ENCODE results near the gene DNAH2. TPM values are rescaled to one million over a fixed set of nuclear protein-coding genes. Genes with fewer than 3 reads are reported as not detected.
A peak's percentile ranks its signal among the peaks of the same experiment; 100 is the strongest.

DNAH2 gene
- total and polyA plus RNA-seq, 2 of the 13 experiments (the other 11 are each of a cell fraction or from before 2014, with no cell fraction given), result not detected

- TF ChIP-seq TAF1 (CRISPR knock-in tag; IDR thresholded peaks at IDR 0.05) (peak; percentile 74), ARID2 (CRISPR knock-in tag; IDR thresholded peaks at IDR 0.05; ENCODE audit: borderline replicate concordance) (no peak), HOXD1 (CRISPR knock-in tag; IDR thresholded peaks at IDR 0.05) (no peak), ZMYM3 (CRISPR knock-in tag; IDR thresholded peaks at IDR 0.05) (no peak; the same call in 1 of the 2 replicates), FUBP1 (CRISPR knock-in tag; IDR thresholded peaks at IDR 0.05; ENCODE audit: borderline replicate concordance) (no peak), CCDC6 (CRISPR knock-in tag; IDR thresholded peaks at IDR 0.05) (0 out of 2 replicates have a peak, but pooled peaks have one; percentile 43), ZSCAN9 (CRISPR knock-in tag; IDR thresholded peaks at IDR 0.05; ENCODE audit: borderline replicate concordance) (peak; percentile 47; the same call in 1 of the 2 replicates), ZNF263 (CRISPR knock-in tag; IDR thresholded peaks at IDR 0.05) (no peak), ZNF337 (CRISPR knock-in tag; IDR thresholded peaks at IDR 0.05; ENCODE audit: borderline replicate concordance, low read depth) (0 out of 2 replicates have a peak, but pooled peaks have one; percentile 30), ATF2 (CRISPR knock-in tag; IDR thresholded peaks at IDR 0.05) (no peak), RBFOX2 (IDR thresholded peaks at IDR 0.05; ENCODE audit: low read depth, low read length) (peak; percentile 46; the same call in 1 of the 2 replicates), HOXA9 (CRISPR knock-in tag; IDR thresholded peaks at IDR 0.05; ENCODE audit: borderline replicate concordance) (no peak), POGZ (CRISPR knock-in tag; IDR thresholded peaks at IDR 0.05) (0 out of 2 replicates have a peak, but pooled peaks have one; percentile 26), SOX13 (IDR thresholded peaks at IDR 0.05) (no peak), SOX13 (CRISPR knock-in tag; conservative IDR thresholded peaks at IDR 0.05 in 1 of 2, IDR thresholded peaks at IDR 0.05 in 1 of 2) (no peak; a peak in 1 of 4 replicates), NR2F6 (IDR thresholded peaks at IDR 0.05) (peak; percentile 49), NR2F6 (CRISPR knock-in tag; IDR thresholded peaks at IDR 0.05) (peak; percentile 64; the same call in 1 of the 2 replicates), ZNF703 (CRISPR knock-in tag; IDR thresholded peaks at IDR 0.05; ENCODE audit: borderline replicate concordance) (no peak), ZNF484 (CRISPR knock-in tag; IDR thresholded peaks at IDR 0.05; ENCODE audit: borderline replicate concordance, low read depth) (no peak)
- TF ChIP-seq, protein P1, sequence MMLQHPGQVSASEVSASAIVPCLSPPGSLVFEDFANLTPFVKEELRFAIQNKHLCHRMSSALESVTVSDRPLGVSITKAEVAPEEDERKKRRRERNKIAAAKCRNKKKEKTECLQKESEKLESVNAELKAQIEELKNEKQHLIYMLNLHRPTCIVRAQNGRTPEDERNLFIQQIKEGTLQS (CRISPR knock-in tag; IDR thresholded peaks at IDR 0.05), result no peak
- TF ChIP-seq, protein P2, sequence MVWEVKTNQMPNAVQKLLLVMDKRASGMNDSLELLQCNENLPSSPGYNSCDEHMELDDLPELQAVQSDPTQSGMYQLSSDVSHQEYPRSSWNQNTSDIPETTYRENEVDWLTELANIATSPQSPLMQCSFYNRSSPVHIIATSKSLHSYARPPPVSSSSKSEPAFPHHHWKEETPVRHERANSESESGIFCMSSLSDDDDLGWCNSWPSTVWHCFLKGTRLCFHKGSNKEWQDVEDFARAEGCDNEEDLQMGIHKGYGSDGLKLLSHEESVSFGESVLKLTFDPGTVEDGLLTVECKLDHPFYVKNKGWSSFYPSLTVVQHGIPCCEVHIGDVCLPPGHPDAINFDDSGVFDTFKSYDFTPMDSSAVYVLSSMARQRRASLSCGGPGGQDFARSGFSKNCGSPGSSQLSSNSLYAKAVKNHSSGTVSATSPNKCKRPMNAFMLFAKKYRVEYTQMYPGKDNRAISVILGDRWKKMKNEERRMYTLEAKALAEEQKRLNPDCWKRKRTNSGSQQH (CRISPR knock-in tag; IDR thresholded peaks at IDR 0.05; ENCODE audit: low read depth), result 0 out of 2 replicates have a peak, but pooled peaks have one; percentile 38
- TF ChIP-seq, protein P3, sequence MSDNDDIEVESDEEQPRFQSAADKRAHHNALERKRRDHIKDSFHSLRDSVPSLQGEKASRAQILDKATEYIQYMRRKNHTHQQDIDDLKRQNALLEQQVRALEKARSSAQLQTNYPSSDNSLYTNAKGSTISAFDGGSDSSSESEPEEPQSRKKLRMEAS (IDR thresholded peaks at IDR 0.05), result no peak
- TF ChIP-seq, protein P4, sequence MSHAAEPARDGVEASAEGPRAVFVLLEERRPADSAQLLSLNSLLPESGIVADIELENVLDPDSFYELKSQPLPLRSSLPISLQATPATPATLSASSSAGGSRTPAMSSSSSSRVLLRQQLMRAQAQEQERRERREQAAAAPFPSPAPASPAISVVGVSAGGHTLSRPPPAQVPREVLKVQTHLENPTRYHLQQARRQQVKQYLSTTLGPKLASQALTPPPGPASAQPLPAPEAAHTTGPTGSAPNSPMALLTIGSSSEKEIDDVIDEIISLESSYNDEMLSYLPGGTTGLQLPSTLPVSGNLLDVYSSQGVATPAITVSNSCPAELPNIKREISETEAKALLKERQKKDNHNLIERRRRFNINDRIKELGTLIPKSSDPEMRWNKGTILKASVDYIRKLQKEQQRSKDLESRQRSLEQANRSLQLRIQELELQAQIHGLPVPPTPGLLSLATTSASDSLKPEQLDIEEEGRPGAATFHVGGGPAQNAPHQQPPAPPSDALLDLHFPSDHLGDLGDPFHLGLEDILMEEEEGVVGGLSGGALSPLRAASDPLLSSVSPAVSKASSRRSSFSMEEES (CRISPR knock-in tag; IDR thresholded peaks at IDR 0.05), result no peak
Observed at GRCh38 chr17:7687908-7688807, 29.4 kb upstream of the DNAH2 start, which contains the start of gene WRAP53 (continued).
